HFFc6 (cell line): Measurements from ENCODE around the gene SYCE1. TPM values are rescaled to one million over a fixed set of nuclear protein-coding genes. Genes with fewer than 3 reads are reported as not detected.
"Not testable (repeated sequence)": the region's sequence is repeated elsewhere in the genome, so short reads cannot be mapped to it uniquely, and the experiment has no call there.

ENCODE experiments used
- DNase-seq: peaks from one replicate; pipeline ENCODE4 v3.0.0-alpha.2; 2018
- H3K27ac Mint-ChIP-seq: 2 replicates; pipeline ENCODE4 v1.8.0; 2020; ENCODE audit warnings: mild to moderate bottlenecking, mixed read lengths
- H3K27me3 Mint-ChIP-seq: 2 replicates; pipeline ENCODE4 v1.8.0; 2021; ENCODE audit warnings: mild to moderate bottlenecking, moderate library complexity, mixed read lengths; ENCODE audit not compliant: insufficient read depth
- H3K36me3 Mint-ChIP-seq: 2 replicates; pipeline ENCODE4 v1.8.0; 2021; ENCODE audit warnings: low read depth, mixed read lengths
- H3K4me1 Mint-ChIP-seq: 2 replicates; pipeline ENCODE4 v1.8.0; 2020; ENCODE audit warnings: low read depth, mixed read lengths
- H3K4me3 Mint-ChIP-seq: 2 replicates; pipeline ENCODE4 v1.8.0; 2020; ENCODE audit warnings: mild to moderate bottlenecking, moderate library complexity, mixed read lengths
- H3K9me3 Mint-ChIP-seq: 2 replicates; pipeline ENCODE4 v1.8.0; 2020; ENCODE audit warnings: mild to moderate bottlenecking, mixed read lengths
- CTCF ChIP-seq: fragments of 200-600 bp; sonication (generic); IDR thresholded peaks from 2 replicates; pipeline ENCODE4 v1.5.0; 2021; ENCODE audit warnings: antibody characterized with exemption, mild to moderate bottlenecking
- total RNA-seq, 6 experiments: library from RNA; stranded (reverse); fragmentation: NEBNext Ultra II Directional; extraction: Animal tissue kit (Norgen Biotek cat#: 25700); gene quantifications; 2 replicates in 1 of 6; 3 replicates in 5 of 6; pipeline ENCODE4 v1.2.3, GENCODE V29; 2021

SYCE1 gene
- total RNA-seq, 6 experiments from 2014 or later, result not detected

GRCh38 chr10:133590226-133590969 lies 25.0 kb upstream of the SYCE1 start:
- H3K27me3 Mint-ChIP-seq, result peaks cover 16% of the 10 kb centered on the region
- TF ChIP-seq CTCF, result no peak
- H3K4me3 Mint-ChIP-seq, result no peak overlapping the region
- no peaks in the 10 kb centered on the region for H3K36me3 Mint-ChIP-seq
- DNase-seq, result no peak
- H3K4me1 Mint-ChIP-seq, result no peaks in the 10 kb centered on the region
- no peak overlapping the region for H3K27ac Mint-ChIP-seq
- no peaks in the 10 kb centered on the region for H3K9me3 Mint-ChIP-seq

- not testable (repeated sequence) for H3K27ac Mint-ChIP-seq, H3K36me3 Mint-ChIP-seq, H3K4me1 Mint-ChIP-seq, H3K27me3 Mint-ChIP-seq, H3K4me3 Mint-ChIP-seq, DNase-seq
- H3K9me3 Mint-ChIP-seq, result peaks cover 12% of the 10 kb centered on the region
These were observed 11.7 kb upstream of the SYCE1 start for GRCh38 chr10:133577037-133577436.

GRCh38 chr10:133573460-133573859 lies 8.1 kb upstream of the SYCE1 start:
- H3K4me3 Mint-ChIP-seq, H3K36me3 Mint-ChIP-seq, H3K27me3 Mint-ChIP-seq, H3K27ac Mint-ChIP-seq, DNase-seq, H3K4me1 Mint-ChIP-seq: not testable (repeated sequence)
- peaks cover 12% of the 10 kb centered on the region for H3K9me3 Mint-ChIP-seq

- not testable (repeated sequence) for H3K4me1 Mint-ChIP-seq
These were observed 6.7 kb upstream of the SYCE1 start for GRCh38 chr10:133572055-133572454.

GRCh38 chr10:133569801-133570200 lies 4.4 kb upstream of the SYCE1 start:
- not testable (repeated sequence) for H3K36me3 Mint-ChIP-seq, H3K27ac Mint-ChIP-seq

More at GRCh38 chr10:133572055-133572454, 6.7 kb upstream of the SYCE1 start:
- H3K27me3 Mint-ChIP-seq, DNase-seq, H3K27ac Mint-ChIP-seq, H3K36me3 Mint-ChIP-seq, H3K4me3 Mint-ChIP-seq: not testable (repeated sequence)
- peaks cover 16% of the 10 kb centered on the region for H3K9me3 Mint-ChIP-seq

GRCh38 chr10:133568831-133569527 lies 3.6 kb upstream of the SYCE1 start:
- H3K27me3 Mint-ChIP-seq, H3K27ac Mint-ChIP-seq, H3K36me3 Mint-ChIP-seq, DNase-seq, H3K4me1 Mint-ChIP-seq, H3K4me3 Mint-ChIP-seq: not testable (repeated sequence)
- H3K9me3 Mint-ChIP-seq, result peaks cover 26% of the 10 kb centered on the region

More at GRCh38 chr10:133569801-133570200, 4.4 kb upstream of the SYCE1 start:
- H3K9me3 Mint-ChIP-seq, result peaks cover 21% of the 10 kb centered on the region
- not testable (repeated sequence) for H3K27me3 Mint-ChIP-seq, H3K4me3 Mint-ChIP-seq, DNase-seq, H3K4me1 Mint-ChIP-seq

- peaks cover 20% of the 10 kb centered on the region for H3K9me3 Mint-ChIP-seq
- H3K27me3 Mint-ChIP-seq, result peaks cover 1% of the 10 kb centered on the region; the same call in 1 of the 2 replicates
- H3K4me3 Mint-ChIP-seq, result no peak overlapping the region
- no peak for DNase-seq
- no peaks in the 10 kb centered on the region for H3K4me1 Mint-ChIP-seq
- H3K27ac Mint-ChIP-seq, result no peak overlapping the region
- TF ChIP-seq CTCF, result no peak
- H3K36me3 Mint-ChIP-seq, result no peaks in the 10 kb centered on the region; the same call in 1 of the 2 replicates
These were observed 2.9 kb upstream of the SYCE1 start for GRCh38 chr10:133568287-133568614.

- peaks cover 1% of the 10 kb centered on the region; the same call in 1 of the 2 replicates for H3K27me3 Mint-ChIP-seq
- H3K4me1 Mint-ChIP-seq, result no peaks in the 10 kb centered on the region
- TF ChIP-seq CTCF, result no peak
- no peaks in the 10 kb centered on the region; the same call in 1 of the 2 replicates for H3K36me3 Mint-ChIP-seq
- H3K9me3 Mint-ChIP-seq, result peaks cover 15% of the 10 kb centered on the region
- DNase-seq, result no peak
- H3K4me3 Mint-ChIP-seq, result no peak overlapping the region
- H3K27ac Mint-ChIP-seq, result no peak overlapping the region
These were observed 2.4 kb upstream of the SYCE1 start for GRCh38 chr10:133567609-133568286.
